NCI-H2196 treated with DMSO at 0.1 percent for 48 hours (cell line): ENCODE results near the gene F3.

Experiments used
- DNase-seq: peaks from one replicate; lab custom pipeline; 2025; ENCODE audit not compliant: unreplicated experiment; lab: John Stamatoyannopoulos, UW

Gene F3

GRCh38 chr1:94528826-94529225, 12.7 kb downstream of the F3 start:
- no peak for DNase-seq

- no peak for DNase-seq
These were observed 13.3 kb downstream of the F3 start for GRCh38 chr1:94528299-94528698.

GRCh38 chr1:94527447-94528031, 14.0 kb downstream of the F3 start:
- no peak for DNase-seq

GRCh38 chr1:94526152-94526980, 15.2 kb downstream of the F3 start:
- DNase-seq, result no peak

- no peak for DNase-seq
These were observed 17.0 kb downstream of the F3 start for GRCh38 chr1:94524531-94524930.

- no peak for DNase-seq
These were observed 19.3 kb downstream of the F3 start for GRCh38 chr1:94522304-94522703.

- no peak for DNase-seq
These were observed 22.2 kb downstream of the F3 start for GRCh38 chr1:94519351-94519750.

GRCh38 chr1:94515296-94515947, 26.1 kb downstream of the F3 start:
- DNase-seq, result no peak

- DNase-seq, result peak; percentile 10
These were observed 27.3 kb downstream of the F3 start for GRCh38 chr1:94514095-94514727.

- no peak for DNase-seq
These were observed 28.7 kb downstream of the F3 start for GRCh38 chr1:94512816-94513215.

GRCh38 chr1:94504601-94505000, 37.0 kb downstream of the F3 start:
- no peak for DNase-seq

- DNase-seq, result no peak
These were observed 38.4 kb downstream of the F3 start for GRCh38 chr1:94503153-94503552.

GRCh38 chr1:94501935-94502334, 39.6 kb downstream of the F3 start:
- DNase-seq, result no peak

GRCh38 chr1:94501426-94501825, 40.1 kb downstream of the F3 start:
- no peak for DNase-seq

- DNase-seq, result no peak
These were observed 45.3 kb downstream of the F3 start for GRCh38 chr1:94496076-94496755.

- no peak for DNase-seq
These were observed 51.0 kb downstream of the F3 start for GRCh38 chr1:94490556-94490955.

- DNase-seq, result no peak
These were observed 54.6 kb downstream of the F3 start for GRCh38 chr1:94486990-94487389.

GRCh38 chr1:94481473-94481933, 60.1 kb downstream of the F3 start:
- DNase-seq, result peak; percentile 69

GRCh38 chr1:94479682-94480081, 61.9 kb downstream of the F3 start:
- no peak for DNase-seq
